HCT116 (cell line): ENCODE measurements around the gene PKN3. TPM values are rescaled to one million over a fixed set of nuclear protein-coding genes. Genes with fewer than 3 reads are reported as not detected.

Source experiments
- ATAC-seq: fragments of 200-7000 bp; cut with Tn5 transposase; 2 replicates; pipeline ENCODE4 v1.9.1; 2020; ENCODE audit warnings: mild to moderate bottlenecking, moderate library complexity
- BruUV-seq: library from RNA; stranded (reverse); fragments of 400-500 nt; replicated peaks from 2 replicates; lab custom pipeline; 2021; lab: Mats Ljungman, UMichigan
- CTCF ChIA-PET: fragments of 300-600 bp; sonication (Branson Sonifier 250); formaldehyde crosslinking; loops from one replicate; lab custom pipeline; 2021; ENCODE audit warnings: antibody characterized with exemption; lab: Charles Lee
- POLR2A ChIA-PET: fragments of 300-600, 350-600 bp; sonication (Branson Sonifier 250); formaldehyde crosslinking; loops from one replicate; lab custom pipeline; 2021; ENCODE audit warnings: antibody characterized with exemption; lab: Charles Lee
- RAD21 ChIA-PET, 2 experiments: fragments of 300-600 bp; sonication (Branson Sonifier 250); formaldehyde crosslinking; loops; one replicate each; lab custom pipeline; 2023; ENCODE audit warnings: low total read pairs in 2 of 2; ENCODE audit not compliant: uncharacterized antibody in 2 of 2, unreplicated experiment in 2 of 2, low non-redundant PET in 1 of 2; lab: Charles Lee
- DNase-seq: peaks from one replicate; pipeline ENCODE4 v3.0.0-alpha.2; 2010; ENCODE audit warnings: low read depth, low spot score
- H2AFZ ChIP-seq: fragments of 200-600 bp; shearing (Covaris generic), sonication (generic); 2 replicates; pipeline ENCODE4 v1.6.1; 2017; ENCODE audit warnings: low read depth, mixed run types, mixed read lengths, antibody characterized with exemption, low read length; ENCODE audit not compliant: poor library complexity, severe bottlenecking
- H3K27ac ChIP-seq: 2 replicates; pipeline ENCODE4 v1.5.1; 2012; ENCODE audit warnings: low read depth, low read length
- H3K27me3 ChIP-seq: fragments of 200-600 bp; sonication (generic); 2 replicates; pipeline ENCODE4 v1.6.1; 2016; ENCODE audit warnings: mixed run types, low read length, mixed read lengths; ENCODE audit not compliant: insufficient read depth
- H3K36me3 ChIP-seq, 2 experiments: fragments of 200-500 bp in 1 of 2; fragments of 200-600 bp in 1 of 2; sonication (Bioruptor generic) in 1 of 2; sonication (generic) in 1 of 2; 2 replicates each; pipeline versions ENCODE4 v1.5.1 to v1.6.1; 2014 to 2016; ENCODE audit warnings: low read length in 2 of 2, inconsistent platforms in 1 of 2, mixed read lengths in 1 of 2, mixed run types in 1 of 2; ENCODE audit not compliant: insufficient read depth in 2 of 2, control insufficient read depth in 1 of 2
- H3K4me1 ChIP-seq, 2 experiments: fragments of 200-600 bp in 1 of 2; sonication (generic) in 1 of 2; 2 replicates each; pipeline versions ENCODE4 v1.5.1 to v1.6.1; 2012 to 2017; ENCODE audit warnings: low read length in 2 of 2, inconsistent platforms in 1 of 2, mild to moderate bottlenecking in 1 of 2, mixed read lengths in 1 of 2, mixed run types in 1 of 2, moderate library complexity in 1 of 2; ENCODE audit not compliant: insufficient read depth in 2 of 2, control insufficient read depth in 1 of 2
- H3K4me2 ChIP-seq: fragments of 200-600 bp; sonication (generic); 2 replicates; pipeline ENCODE4 v1.6.1; 2017; ENCODE audit warnings: mixed run types, low read length, mixed read lengths
- H3K4me3 ChIP-seq, 2 experiments: fragments of 200-600 bp in 1 of 2; sonication (generic) in 1 of 2; replicated peaks in 1 of 2; 2 replicates each; pipeline ENCODE4 v1.5.1; 2011 to 2016; ENCODE audit warnings: low read length in 2 of 2, control low read depth in 1 of 2, low read depth in 1 of 2, mild to moderate bottlenecking in 1 of 2, mixed read lengths in 1 of 2, mixed run types in 1 of 2
- H3K79me2 ChIP-seq: fragments of 200-600 bp; sonication (generic); 2 replicates; pipeline ENCODE4 v1.6.1; 2017; ENCODE audit warnings: mild to moderate bottlenecking, mixed run types, low read length, moderate library complexity, mixed read lengths; ENCODE audit not compliant: insufficient read depth
- H3K9ac ChIP-seq: fragments of 200-600 bp; sonication (generic); 2 replicates; pipeline ENCODE4 v1.6.1; 2016; ENCODE audit warnings: low read length, mixed read lengths
- H3K9me2 ChIP-seq: fragments of 200-600 bp; sonication (generic), shearing (Covaris generic); 2 replicates; pipeline ENCODE4 v1.6.1; 2017; ENCODE audit warnings: mixed run types, mild to moderate bottlenecking, moderate library complexity; ENCODE audit not compliant: insufficient read depth
- H3K9me3 ChIP-seq, 2 experiments: fragments of 200-500 bp in 1 of 2; fragments of 200-600 bp in 1 of 2; sonication (Bioruptor generic) in 1 of 2; sonication (generic) in 1 of 2; 2 replicates each; pipeline ENCODE4 v1.6.1; 2014 to 2017; ENCODE audit warnings: low read length in 2 of 2, mixed read lengths in 2 of 2, inconsistent platforms in 1 of 2, low read depth in 1 of 2, mild to moderate bottlenecking in 1 of 2, mixed run types in 1 of 2, moderate library complexity in 1 of 2; ENCODE audit not compliant: control insufficient read depth in 1 of 2, insufficient read depth in 1 of 2
- H4K20me1 ChIP-seq: fragments of 200-600 bp; sonication (generic), shearing (Covaris generic); 2 replicates; pipeline ENCODE4 v1.6.1; 2017; ENCODE audit warnings: mixed run types, mild to moderate bottlenecking, moderate library complexity; ENCODE audit not compliant: insufficient read depth
- CBX3 ChIP-seq: IDR thresholded peaks from 2 replicates; pipeline ENCODE4 v1.6.1; 2012; ENCODE audit warnings: low read depth
- CEBPB ChIP-seq: IDR thresholded peaks from 2 replicates; pipeline ENCODE4 v1.6.1; 2012; ENCODE audit warnings: low read depth
- EGR1 ChIP-seq: IDR thresholded peaks from 2 replicates; pipeline ENCODE4 v1.6.1; 2012; ENCODE audit warnings: low read depth
- ELF1 ChIP-seq: IDR thresholded peaks from 2 replicates; pipeline ENCODE4 v1.6.1; 2012; ENCODE audit warnings: low read depth, borderline replicate concordance
- EZH2 ChIP-seq: fragments of 200-600 bp; sonication (generic); IDR thresholded peaks from 2 replicates; pipeline ENCODE4 v1.6.1; 2017; ENCODE audit warnings: antibody characterized with exemption, mixed run types
- FOSL1 ChIP-seq: IDR thresholded peaks from 2 replicates; pipeline ENCODE4 v1.6.1; 2012; ENCODE audit warnings: low read depth
- JUND ChIP-seq: IDR thresholded peaks from 2 replicates; pipeline ENCODE4 v1.6.1; 2012
- POLR2AphosphoS5 ChIP-seq: IDR thresholded peaks from 2 replicates; pipeline ENCODE4 v1.6.1; 2011; ENCODE audit warnings: mild to moderate bottlenecking, low read depth, low read length, moderate library complexity
- RAD21 ChIP-seq: IDR thresholded peaks from 2 replicates; pipeline ENCODE4 v1.6.1; 2012; ENCODE audit warnings: low read depth, mild to moderate bottlenecking
- SIN3A ChIP-seq: IDR thresholded peaks from 2 replicates; pipeline ENCODE4 v1.6.1; 2012; ENCODE audit warnings: low read depth
- SP1 ChIP-seq: IDR thresholded peaks from 2 replicates; pipeline ENCODE4 v1.6.1; 2012; ENCODE audit warnings: low read depth
- YY1 ChIP-seq: IDR thresholded peaks from 2 replicates; pipeline ENCODE4 v1.6.1; 2011; ENCODE audit warnings: low read length, low read depth, moderate library complexity, mild to moderate bottlenecking; ENCODE audit not compliant: insufficient replicate concordance; ENCODE audit errors: extremely low read depth
- ZFX ChIP-seq: fragments of 450-650 bp; IDR thresholded peaks from 2 replicates; pipeline ENCODE4 v1.6.1; 2017
- ZNF274 ChIP-seq: fragments of 200-500 bp; sonication (Bioruptor generic); IDR thresholded peaks from 2 replicates; pipeline ENCODE4 v1.6.1; 2014; ENCODE audit warnings: mild to moderate bottlenecking, low read depth, low read length, inconsistent platforms
- intact Hi-C: fragments of 100-400 bp; cut with micrococcal nuclease; formaldehyde crosslinking; loops from 2 replicates; pipeline ENCODE4 v1.10.0; 2022
- total RNA-seq: library from RNA; stranded (reverse); gene quantifications from one replicate; pipeline ENCODE4 v1.2.1, GENCODE V29; 2021; ENCODE audit not compliant: unreplicated experiment
- TF ChIP-seq, protein P1 (sequence below), 3 experiments: fragments of 200-600 bp in 1 of 3; sonication (generic) in 1 of 3; IDR thresholded peaks in 2 of 3; conservative IDR thresholded peaks in 1 of 3; 2 replicates each; pipeline ENCODE4 v1.5.1; 2012 to 2017; ENCODE audit warnings: low read depth in 2 of 3, low read length in 2 of 3, antibody characterized with exemption in 1 of 3, borderline replicate concordance in 1 of 3, control low read depth in 1 of 3, mild to moderate bottlenecking in 1 of 3, mixed read lengths in 1 of 3, mixed run types in 1 of 3, moderate library complexity in 1 of 3; ENCODE audit not compliant: insufficient read depth in 1 of 3
- TF ChIP-seq, protein P2 (sequence below): IDR thresholded peaks from 2 replicates; pipeline ENCODE4 v1.6.1; 2011; ENCODE audit warnings: mild to moderate bottlenecking, low read length, moderate library complexity; ENCODE audit not compliant: insufficient replicate concordance; ENCODE audit errors: extremely low read depth
- TF ChIP-seq, protein P3 (sequence below): IDR thresholded peaks from 2 replicates; pipeline ENCODE4 v1.6.1; 2012; ENCODE audit warnings: low read depth

The PKN3 gene
- total RNA-seq, 1 experiment from 2014 or later, result 37.9 TPM

DNA sequence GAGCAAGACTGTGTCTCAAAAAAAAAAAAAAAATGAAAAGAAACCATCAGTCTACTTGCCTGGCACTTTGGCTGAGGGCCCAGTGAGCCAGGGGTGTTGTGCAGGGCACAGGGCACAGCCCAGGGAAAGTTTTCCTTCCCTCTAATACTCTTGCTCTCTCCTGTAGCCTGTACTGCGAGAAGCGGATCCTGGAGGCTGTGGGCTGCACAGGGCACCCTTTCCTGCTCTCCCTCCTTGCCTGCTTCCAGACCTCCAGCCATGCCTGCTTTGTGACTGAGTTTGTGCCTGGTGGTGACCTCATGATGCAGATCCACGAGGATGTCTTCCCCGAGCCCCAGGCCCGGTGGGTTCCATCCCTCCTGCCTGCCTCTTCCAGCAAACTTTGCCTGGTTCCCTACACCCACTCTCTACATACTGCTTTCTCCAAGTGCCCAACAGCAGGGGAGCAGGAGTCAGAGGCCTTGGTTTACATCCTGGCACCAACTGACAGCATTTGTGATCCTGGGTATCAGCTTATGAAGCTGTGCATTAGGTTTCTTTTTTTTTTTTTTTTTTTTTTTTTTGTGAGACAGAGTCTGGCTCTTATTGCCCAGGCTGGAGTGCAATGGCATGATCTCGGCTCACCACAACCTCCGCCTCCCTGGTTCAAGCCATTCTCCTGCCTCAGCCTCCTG, 14.4 kb downstream of the PKN3 start:
- no peaks in the 10 kb centered on the region for H3K9me2 ChIP-seq
- H3K9ac ChIP-seq, result no peak overlapping the region
- POLR2A ChIA-PET, result no interaction called here
- DNase-seq (no peak), ATAC-seq (no peak)
- no peak overlapping the region for H3K4me3 ChIP-seq
- no peak for TF ChIP-seq RAD21
- TF ChIP-seq JUND, result no peak
- no peak for TF ChIP-seq SP1
- no peak for TF ChIP-seq POLR2AphosphoS5
- no peak for TF ChIP-seq ZNF274
- TF ChIP-seq FOSL1, result no peak
- TF ChIP-seq, protein P1, sequence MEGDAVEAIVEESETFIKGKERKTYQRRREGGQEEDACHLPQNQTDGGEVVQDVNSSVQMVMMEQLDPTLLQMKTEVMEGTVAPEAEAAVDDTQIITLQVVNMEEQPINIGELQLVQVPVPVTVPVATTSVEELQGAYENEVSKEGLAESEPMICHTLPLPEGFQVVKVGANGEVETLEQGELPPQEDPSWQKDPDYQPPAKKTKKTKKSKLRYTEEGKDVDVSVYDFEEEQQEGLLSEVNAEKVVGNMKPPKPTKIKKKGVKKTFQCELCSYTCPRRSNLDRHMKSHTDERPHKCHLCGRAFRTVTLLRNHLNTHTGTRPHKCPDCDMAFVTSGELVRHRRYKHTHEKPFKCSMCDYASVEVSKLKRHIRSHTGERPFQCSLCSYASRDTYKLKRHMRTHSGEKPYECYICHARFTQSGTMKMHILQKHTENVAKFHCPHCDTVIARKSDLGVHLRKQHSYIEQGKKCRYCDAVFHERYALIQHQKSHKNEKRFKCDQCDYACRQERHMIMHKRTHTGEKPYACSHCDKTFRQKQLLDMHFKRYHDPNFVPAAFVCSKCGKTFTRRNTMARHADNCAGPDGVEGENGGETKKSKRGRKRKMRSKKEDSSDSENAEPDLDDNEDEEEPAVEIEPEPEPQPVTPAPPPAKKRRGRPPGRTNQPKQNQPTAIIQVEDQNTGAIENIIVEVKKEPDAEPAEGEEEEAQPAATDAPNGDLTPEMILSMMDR (IDR thresholded peaks at IDR 0.05 in 2 of 3, conservative IDR thresholded peaks at IDR 0.05 in 1 of 3; ENCODE audit: borderline replicate concordance in 1 of 3, insufficient read depth in 1 of 3, low read depth in 2 of 3, low read length in 2 of 3), result no peak
- TF ChIP-seq ZFX, result no peak
- no peak for TF ChIP-seq EGR1
- TF ChIP-seq, protein P2, sequence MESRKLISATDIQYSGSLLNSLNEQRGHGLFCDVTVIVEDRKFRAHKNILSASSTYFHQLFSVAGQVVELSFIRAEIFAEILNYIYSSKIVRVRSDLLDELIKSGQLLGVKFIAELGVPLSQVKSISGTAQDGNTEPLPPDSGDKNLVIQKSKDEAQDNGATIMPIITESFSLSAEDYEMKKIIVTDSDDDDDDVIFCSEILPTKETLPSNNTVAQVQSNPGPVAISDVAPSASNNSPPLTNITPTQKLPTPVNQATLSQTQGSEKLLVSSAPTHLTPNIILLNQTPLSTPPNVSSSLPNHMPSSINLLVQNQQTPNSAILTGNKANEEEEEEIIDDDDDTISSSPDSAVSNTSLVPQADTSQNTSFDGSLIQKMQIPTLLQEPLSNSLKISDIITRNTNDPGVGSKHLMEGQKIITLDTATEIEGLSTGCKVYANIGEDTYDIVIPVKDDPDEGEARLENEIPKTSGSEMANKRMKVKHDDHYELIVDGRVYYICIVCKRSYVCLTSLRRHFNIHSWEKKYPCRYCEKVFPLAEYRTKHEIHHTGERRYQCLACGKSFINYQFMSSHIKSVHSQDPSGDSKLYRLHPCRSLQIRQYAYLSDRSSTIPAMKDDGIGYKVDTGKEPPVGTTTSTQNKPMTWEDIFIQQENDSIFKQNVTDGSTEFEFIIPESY, result no peak
- no peak for TF ChIP-seq CBX3
- TF ChIP-seq SIN3A, result no peak
- TF ChIP-seq, protein P3, sequence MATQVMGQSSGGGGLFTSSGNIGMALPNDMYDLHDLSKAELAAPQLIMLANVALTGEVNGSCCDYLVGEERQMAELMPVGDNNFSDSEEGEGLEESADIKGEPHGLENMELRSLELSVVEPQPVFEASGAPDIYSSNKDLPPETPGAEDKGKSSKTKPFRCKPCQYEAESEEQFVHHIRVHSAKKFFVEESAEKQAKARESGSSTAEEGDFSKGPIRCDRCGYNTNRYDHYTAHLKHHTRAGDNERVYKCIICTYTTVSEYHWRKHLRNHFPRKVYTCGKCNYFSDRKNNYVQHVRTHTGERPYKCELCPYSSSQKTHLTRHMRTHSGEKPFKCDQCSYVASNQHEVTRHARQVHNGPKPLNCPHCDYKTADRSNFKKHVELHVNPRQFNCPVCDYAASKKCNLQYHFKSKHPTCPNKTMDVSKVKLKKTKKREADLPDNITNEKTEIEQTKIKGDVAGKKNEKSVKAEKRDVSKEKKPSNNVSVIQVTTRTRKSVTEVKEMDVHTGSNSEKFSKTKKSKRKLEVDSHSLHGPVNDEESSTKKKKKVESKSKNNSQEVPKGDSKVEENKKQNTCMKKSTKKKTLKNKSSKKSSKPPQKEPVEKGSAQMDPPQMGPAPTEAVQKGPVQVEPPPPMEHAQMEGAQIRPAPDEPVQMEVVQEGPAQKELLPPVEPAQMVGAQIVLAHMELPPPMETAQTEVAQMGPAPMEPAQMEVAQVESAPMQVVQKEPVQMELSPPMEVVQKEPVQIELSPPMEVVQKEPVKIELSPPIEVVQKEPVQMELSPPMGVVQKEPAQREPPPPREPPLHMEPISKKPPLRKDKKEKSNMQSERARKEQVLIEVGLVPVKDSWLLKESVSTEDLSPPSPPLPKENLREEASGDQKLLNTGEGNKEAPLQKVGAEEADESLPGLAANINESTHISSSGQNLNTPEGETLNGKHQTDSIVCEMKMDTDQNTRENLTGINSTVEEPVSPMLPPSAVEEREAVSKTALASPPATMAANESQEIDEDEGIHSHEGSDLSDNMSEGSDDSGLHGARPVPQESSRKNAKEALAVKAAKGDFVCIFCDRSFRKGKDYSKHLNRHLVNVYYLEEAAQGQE, result no peak
- TF ChIP-seq CEBPB, result no peak
- TF ChIP-seq YY1, result no peak
- TF ChIP-seq EZH2, result no peak
- no peak for TF ChIP-seq ELF1
- TF ChIP-seq, all 23 proteins: peak for 0
- Histone ChIP-seq H4K20me1 (no peaks in the 10 kb centered on the region), H3K9me3 (no peaks in the 10 kb centered on the region), H3K4me2 (no peak overlapping the region), H2AFZ (no peak overlapping the region), H3K27ac (no peak overlapping the region), H3K36me3 (peaks cover 5 to 8% of the 10 kb centered on the region in 2 experiments), H3K79me2 (no peaks in the 10 kb centered on the region), H3K4me1 (no peaks in the 10 kb centered on the region), H3K27me3 (no peaks in the 10 kb centered on the region)
- intact Hi-C loops, result no loop called here
- ChIA-PET RAD21 (no interaction called here), CTCF (no interaction called here)
- BruUV-seq, result no TSS peak
